ENCODE results near the gene OR4C3.

OR4C3 gene

GRCh38 chr11:48366365-48366764 lies 41.6 kb downstream of the OR4C3 start, which contains the start of gene OR4C5:
OR4C5 (minus strand) TSS chr11:48366465; CDS start chr11:48366465, 0 bp downstream.
- DNase-seq (ENCODE audit: insufficient read length, low spot score) (no peak), FAIRE-seq (no peak)
- TF ChIP-seq CTCF (IDR thresholded peaks at IDR 0.05; ENCODE audit: insufficient read depth, missing control alignments): no peak
